HCT116 (cell line): ENCODE results near the gene FOXP1. TPM values are rescaled to one million over a fixed set of nuclear protein-coding genes. Genes with fewer than 3 reads are reported as not detected.

Experiments
- ATAC-seq: fragments of 200-7000 bp; cut with Tn5 transposase; 2 replicates; pipeline ENCODE4 v1.9.1; 2020; ENCODE audit warnings: mild to moderate bottlenecking, moderate library complexity
- BruUV-seq: library from RNA; stranded (reverse); fragments of 400-500 nt; replicated peaks from 2 replicates; lab custom pipeline; 2021; lab: Mats Ljungman, UMichigan
- CTCF ChIA-PET: fragments of 300-600 bp; sonication (Branson Sonifier 250); formaldehyde crosslinking; loops from one replicate; lab custom pipeline; 2021; ENCODE audit warnings: antibody characterized with exemption; lab: Charles Lee
- POLR2A ChIA-PET: fragments of 300-600, 350-600 bp; sonication (Branson Sonifier 250); formaldehyde crosslinking; loops from one replicate; lab custom pipeline; 2021; ENCODE audit warnings: antibody characterized with exemption; lab: Charles Lee
- RAD21 ChIA-PET, 2 experiments: fragments of 300-600 bp; sonication (Branson Sonifier 250); formaldehyde crosslinking; loops; one replicate each; lab custom pipeline; 2023; ENCODE audit warnings: low total read pairs in 2 of 2; ENCODE audit not compliant: uncharacterized antibody in 2 of 2, unreplicated experiment in 2 of 2, low non-redundant PET in 1 of 2; lab: Charles Lee
- DNase-seq: peaks from one replicate; pipeline ENCODE4 v3.0.0-alpha.2; 2010; ENCODE audit warnings: low read depth, low spot score
- H2AFZ ChIP-seq: fragments of 200-600 bp; shearing (Covaris generic), sonication (generic); 2 replicates; pipeline ENCODE4 v1.6.1; 2017; ENCODE audit warnings: low read depth, mixed run types, mixed read lengths, antibody characterized with exemption, low read length; ENCODE audit not compliant: poor library complexity, severe bottlenecking
- H3K27ac ChIP-seq: 2 replicates; pipeline ENCODE4 v1.5.1; 2012; ENCODE audit warnings: low read depth, low read length
- H3K27me3 ChIP-seq: fragments of 200-600 bp; sonication (generic); 2 replicates; pipeline ENCODE4 v1.6.1; 2016; ENCODE audit warnings: mixed run types, low read length, mixed read lengths; ENCODE audit not compliant: insufficient read depth
- H3K36me3 ChIP-seq, 2 experiments: fragments of 200-500 bp in 1 of 2; fragments of 200-600 bp in 1 of 2; sonication (Bioruptor generic) in 1 of 2; sonication (generic) in 1 of 2; 2 replicates each; pipeline versions ENCODE4 v1.5.1 to v1.6.1; 2014 to 2016; ENCODE audit warnings: low read length in 2 of 2, inconsistent platforms in 1 of 2, mixed read lengths in 1 of 2, mixed run types in 1 of 2; ENCODE audit not compliant: insufficient read depth in 2 of 2, control insufficient read depth in 1 of 2
- H3K4me1 ChIP-seq, 2 experiments: fragments of 200-600 bp in 1 of 2; sonication (generic) in 1 of 2; 2 replicates each; pipeline versions ENCODE4 v1.5.1 to v1.6.1; 2012 to 2017; ENCODE audit warnings: low read length in 2 of 2, inconsistent platforms in 1 of 2, mild to moderate bottlenecking in 1 of 2, mixed read lengths in 1 of 2, mixed run types in 1 of 2, moderate library complexity in 1 of 2; ENCODE audit not compliant: insufficient read depth in 2 of 2, control insufficient read depth in 1 of 2
- H3K4me2 ChIP-seq: fragments of 200-600 bp; sonication (generic); 2 replicates; pipeline ENCODE4 v1.6.1; 2017; ENCODE audit warnings: mixed run types, low read length, mixed read lengths
- H3K4me3 ChIP-seq, 2 experiments: fragments of 200-600 bp in 1 of 2; sonication (generic) in 1 of 2; replicated peaks in 1 of 2; 2 replicates each; pipeline ENCODE4 v1.5.1; 2011 to 2016; ENCODE audit warnings: low read length in 2 of 2, control low read depth in 1 of 2, low read depth in 1 of 2, mild to moderate bottlenecking in 1 of 2, mixed read lengths in 1 of 2, mixed run types in 1 of 2
- H3K79me2 ChIP-seq: fragments of 200-600 bp; sonication (generic); 2 replicates; pipeline ENCODE4 v1.6.1; 2017; ENCODE audit warnings: mild to moderate bottlenecking, mixed run types, low read length, moderate library complexity, mixed read lengths; ENCODE audit not compliant: insufficient read depth
- H3K9ac ChIP-seq: fragments of 200-600 bp; sonication (generic); 2 replicates; pipeline ENCODE4 v1.6.1; 2016; ENCODE audit warnings: low read length, mixed read lengths
- H3K9me2 ChIP-seq: fragments of 200-600 bp; sonication (generic), shearing (Covaris generic); 2 replicates; pipeline ENCODE4 v1.6.1; 2017; ENCODE audit warnings: mixed run types, mild to moderate bottlenecking, moderate library complexity; ENCODE audit not compliant: insufficient read depth
- H3K9me3 ChIP-seq, 2 experiments: fragments of 200-500 bp in 1 of 2; fragments of 200-600 bp in 1 of 2; sonication (Bioruptor generic) in 1 of 2; sonication (generic) in 1 of 2; 2 replicates each; pipeline ENCODE4 v1.6.1; 2014 to 2017; ENCODE audit warnings: low read length in 2 of 2, mixed read lengths in 2 of 2, inconsistent platforms in 1 of 2, low read depth in 1 of 2, mild to moderate bottlenecking in 1 of 2, mixed run types in 1 of 2, moderate library complexity in 1 of 2; ENCODE audit not compliant: control insufficient read depth in 1 of 2, insufficient read depth in 1 of 2
- H4K20me1 ChIP-seq: fragments of 200-600 bp; sonication (generic), shearing (Covaris generic); 2 replicates; pipeline ENCODE4 v1.6.1; 2017; ENCODE audit warnings: mixed run types, mild to moderate bottlenecking, moderate library complexity; ENCODE audit not compliant: insufficient read depth
- CBX3 ChIP-seq: IDR thresholded peaks from 2 replicates; pipeline ENCODE4 v1.6.1; 2012; ENCODE audit warnings: low read depth
- CEBPB ChIP-seq: IDR thresholded peaks from 2 replicates; pipeline ENCODE4 v1.6.1; 2012; ENCODE audit warnings: low read depth
- EGR1 ChIP-seq: IDR thresholded peaks from 2 replicates; pipeline ENCODE4 v1.6.1; 2012; ENCODE audit warnings: low read depth
- ELF1 ChIP-seq: IDR thresholded peaks from 2 replicates; pipeline ENCODE4 v1.6.1; 2012; ENCODE audit warnings: low read depth, borderline replicate concordance
- EZH2 ChIP-seq: fragments of 200-600 bp; sonication (generic); IDR thresholded peaks from 2 replicates; pipeline ENCODE4 v1.6.1; 2017; ENCODE audit warnings: antibody characterized with exemption, mixed run types
- EZH2phosphoT487 ChIP-seq: fragments of 200-600 bp; IDR thresholded peaks from 2 replicates; pipeline ENCODE4 v1.6.1; 2018; ENCODE audit warnings: antibody characterized with exemption, borderline replicate concordance
- FOSL1 ChIP-seq: IDR thresholded peaks from 2 replicates; pipeline ENCODE4 v1.6.1; 2012; ENCODE audit warnings: low read depth
- JUND ChIP-seq: IDR thresholded peaks from 2 replicates; pipeline ENCODE4 v1.6.1; 2012
- POLR2A ChIP-seq: IDR thresholded peaks from 2 replicates; pipeline ENCODE4 v1.7.0; 2011; ENCODE audit warnings: borderline replicate concordance; ENCODE audit not compliant: insufficient read depth, insufficient read length; ENCODE audit errors: extremely low read depth
- REST ChIP-seq: IDR thresholded peaks from 2 replicates; pipeline ENCODE4 v1.6.1; 2012; ENCODE audit warnings: low read depth
- SIN3A ChIP-seq: IDR thresholded peaks from 2 replicates; pipeline ENCODE4 v1.6.1; 2012; ENCODE audit warnings: low read depth
- SP1 ChIP-seq: IDR thresholded peaks from 2 replicates; pipeline ENCODE4 v1.6.1; 2012; ENCODE audit warnings: low read depth
- SRF ChIP-seq: IDR thresholded peaks from 2 replicates; pipeline ENCODE4 v1.6.1; 2012; ENCODE audit warnings: low read depth
- TCF7L2 ChIP-seq: IDR thresholded peaks from 2 replicates; pipeline ENCODE4 v1.7.0; 2011; ENCODE audit warnings: borderline replicate concordance, inconsistent platforms; ENCODE audit not compliant: insufficient read depth, insufficient read length; ENCODE audit errors: extremely low read depth
- ZBTB33 ChIP-seq: IDR thresholded peaks from 2 replicates; pipeline ENCODE4 v1.6.1; 2011; ENCODE audit warnings: mild to moderate bottlenecking, low read length, moderate library complexity; ENCODE audit not compliant: insufficient replicate concordance; ENCODE audit errors: extremely low read depth
- ZFX ChIP-seq: fragments of 450-650 bp; IDR thresholded peaks from 2 replicates; pipeline ENCODE4 v1.6.1; 2017
- intact Hi-C: fragments of 100-400 bp; cut with micrococcal nuclease; formaldehyde crosslinking; loops from 2 replicates; pipeline ENCODE4 v1.10.0; 2022
- total RNA-seq: library from RNA; stranded (reverse); gene quantifications from one replicate; pipeline ENCODE4 v1.2.1, GENCODE V29; 2021; ENCODE audit not compliant: unreplicated experiment
- TF ChIP-seq, protein P1 (sequence below): IDR thresholded peaks from 2 replicates; pipeline ENCODE4 v1.6.1; 2012
- TF ChIP-seq, protein P2 (sequence below), 3 experiments: fragments of 200-600 bp in 1 of 3; sonication (generic) in 1 of 3; IDR thresholded peaks in 2 of 3; conservative IDR thresholded peaks in 1 of 3; 2 replicates each; pipeline ENCODE4 v1.5.1; 2012 to 2017; ENCODE audit warnings: low read depth in 2 of 3, low read length in 2 of 3, antibody characterized with exemption in 1 of 3, borderline replicate concordance in 1 of 3, control low read depth in 1 of 3, mild to moderate bottlenecking in 1 of 3, mixed read lengths in 1 of 3, mixed run types in 1 of 3, moderate library complexity in 1 of 3; ENCODE audit not compliant: insufficient read depth in 1 of 3

Gene FOXP1
- total RNA-seq, 1 experiment from 2014 or later, result 11.4 TPM

DNA sequence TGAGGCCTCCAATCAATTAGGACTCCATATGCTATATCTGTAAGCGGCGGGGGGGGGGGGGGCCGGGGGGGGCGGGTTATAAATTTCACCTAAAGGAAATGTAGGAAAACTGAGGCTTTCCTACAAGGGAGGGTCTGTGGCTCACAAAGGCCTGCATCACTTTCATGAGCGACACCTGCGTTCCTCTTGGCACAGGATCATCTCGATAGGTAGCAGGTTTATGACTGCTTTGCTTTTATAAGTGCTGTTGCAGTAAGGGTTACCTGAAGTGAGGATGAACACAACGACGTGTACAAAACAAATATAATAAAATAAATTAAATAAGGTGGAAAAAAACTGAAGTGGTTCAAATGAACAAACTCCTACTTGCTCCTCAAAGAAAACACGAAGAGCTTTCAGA, 194.3 kb downstream of the FOXP1 start:
- Histone ChIP-seq H3K4me1 (no peaks in the 10 kb centered on the region), H2AFZ (no peak overlapping the region), H3K4me2 (no peak overlapping the region), H3K9ac (no peak overlapping the region), H3K4me3 (no peak overlapping the region), H4K20me1 (no peaks in the 10 kb centered on the region), H3K9me2 (no peaks in the 10 kb centered on the region), H3K9me3 (no peaks in the 10 kb centered on the region), H3K27ac (no peak overlapping the region), H3K36me3 (no peaks in the 10 kb centered on the region), H3K27me3 (no peaks in the 10 kb centered on the region), H3K79me2 (no peaks in the 10 kb centered on the region)
- TF ChIP-seq JUND, result no peak
- TF ChIP-seq CEBPB, result no peak
- TF ChIP-seq SP1, result no peak
- TF ChIP-seq REST, result no peak
- TF ChIP-seq SIN3A, result no peak
- TF ChIP-seq EGR1, result no peak
- no peak for TF ChIP-seq ZFX
- no peak for TF ChIP-seq FOSL1
- TF ChIP-seq EZH2phosphoT487, result no peak
- TF ChIP-seq, protein P1, sequence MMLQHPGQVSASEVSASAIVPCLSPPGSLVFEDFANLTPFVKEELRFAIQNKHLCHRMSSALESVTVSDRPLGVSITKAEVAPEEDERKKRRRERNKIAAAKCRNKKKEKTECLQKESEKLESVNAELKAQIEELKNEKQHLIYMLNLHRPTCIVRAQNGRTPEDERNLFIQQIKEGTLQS, result no peak
- no peak for TF ChIP-seq TCF7L2
- TF ChIP-seq ZBTB33, result no peak
- TF ChIP-seq EZH2, result no peak
- TF ChIP-seq POLR2A, result no peak
- TF ChIP-seq, protein P2, sequence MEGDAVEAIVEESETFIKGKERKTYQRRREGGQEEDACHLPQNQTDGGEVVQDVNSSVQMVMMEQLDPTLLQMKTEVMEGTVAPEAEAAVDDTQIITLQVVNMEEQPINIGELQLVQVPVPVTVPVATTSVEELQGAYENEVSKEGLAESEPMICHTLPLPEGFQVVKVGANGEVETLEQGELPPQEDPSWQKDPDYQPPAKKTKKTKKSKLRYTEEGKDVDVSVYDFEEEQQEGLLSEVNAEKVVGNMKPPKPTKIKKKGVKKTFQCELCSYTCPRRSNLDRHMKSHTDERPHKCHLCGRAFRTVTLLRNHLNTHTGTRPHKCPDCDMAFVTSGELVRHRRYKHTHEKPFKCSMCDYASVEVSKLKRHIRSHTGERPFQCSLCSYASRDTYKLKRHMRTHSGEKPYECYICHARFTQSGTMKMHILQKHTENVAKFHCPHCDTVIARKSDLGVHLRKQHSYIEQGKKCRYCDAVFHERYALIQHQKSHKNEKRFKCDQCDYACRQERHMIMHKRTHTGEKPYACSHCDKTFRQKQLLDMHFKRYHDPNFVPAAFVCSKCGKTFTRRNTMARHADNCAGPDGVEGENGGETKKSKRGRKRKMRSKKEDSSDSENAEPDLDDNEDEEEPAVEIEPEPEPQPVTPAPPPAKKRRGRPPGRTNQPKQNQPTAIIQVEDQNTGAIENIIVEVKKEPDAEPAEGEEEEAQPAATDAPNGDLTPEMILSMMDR (IDR thresholded peaks at IDR 0.05 in 2 of 3, conservative IDR thresholded peaks at IDR 0.05 in 1 of 3; ENCODE audit: borderline replicate concordance in 1 of 3, insufficient read depth in 1 of 3, low read depth in 2 of 3, low read length in 2 of 3), result no peak
- TF ChIP-seq CBX3, result no peak
- no peak for TF ChIP-seq ELF1
- TF ChIP-seq SRF, result no peak
- ChIA-PET POLR2A (no interaction called here), RAD21 (no interaction called here), CTCF (no interaction called here)
- BruUV-seq, result no TSS peak
- intact Hi-C loops, result no loop called here
- DNase-seq (no peak), ATAC-seq (no peak)
